GM23338 (cell line): ENCODE results near the gene DCN. TPM values are rescaled to one million over a fixed set of nuclear protein-coding genes. Genes with fewer than 3 reads are reported as not detected.

ENCODE experiments used
- ATAC-seq: fragments of 200-7000 bp; cut with Tn5 transposase; 3 replicates; pipeline ENCODE4 v1.9.1; 2020
- DNase-seq: peaks from one replicate; pipeline ENCODE4 v3.0.0-alpha.2; 2015; ENCODE audit warnings: low spot score
- H2AFZ ChIP-seq: fragments of 200-600 bp; sonication (generic); 2 replicates; pipeline ENCODE4 v1.8.0; 2016; ENCODE audit warnings: antibody characterized with exemption, mild to moderate bottlenecking, moderate library complexity
- H3F3A ChIP-seq: fragments of 200-600 bp; sonication (generic); replicated peaks from 2 replicates; pipeline ENCODE4 v1.8.0; 2017; ENCODE audit warnings: antibody characterized with exemption, mixed run types, low read depth
- H3K27ac ChIP-seq: fragments of 200-600 bp; sonication (generic); 2 replicates; pipeline ENCODE4 v1.6.1; 2016; ENCODE audit warnings: low read depth
- H3K27me3 ChIP-seq: fragments of 200-600 bp; sonication (generic); 2 replicates; pipeline ENCODE4 v1.8.0; 2016; ENCODE audit warnings: mild to moderate bottlenecking, mixed run types, moderate library complexity; ENCODE audit not compliant: insufficient read depth
- H3K36me3 ChIP-seq: fragments of 200-600 bp; sonication (generic); 2 replicates; pipeline ENCODE4 v1.8.0; 2016; ENCODE audit warnings: mild to moderate bottlenecking; ENCODE audit not compliant: insufficient read depth
- H3K4me1 ChIP-seq: fragments of 200-600 bp; sonication (generic); 2 replicates; pipeline ENCODE4 v1.8.0; 2016; ENCODE audit warnings: mild to moderate bottlenecking, moderate library complexity; ENCODE audit not compliant: insufficient read depth
- H3K4me2 ChIP-seq: fragments of 200-600 bp; sonication (generic); 2 replicates; pipeline ENCODE4 v1.7.1; 2017; ENCODE audit warnings: mixed run types
- H3K4me3 ChIP-seq: fragments of 200-600 bp; sonication (generic); 2 replicates; pipeline ENCODE4 v1.6.1; 2016; ENCODE audit warnings: mixed run types
- H3K79me2 ChIP-seq: fragments of 200-600 bp; sonication (generic); replicated peaks from 2 replicates; pipeline ENCODE4 v1.8.0; 2017; ENCODE audit warnings: mild to moderate bottlenecking; ENCODE audit not compliant: insufficient read depth
- H3K9me2 ChIP-seq: fragments of 200-600 bp; sonication (generic); 2 replicates; pipeline ENCODE4 v1.8.0; 2017; ENCODE audit not compliant: insufficient read depth
- H4K20me1 ChIP-seq: fragments of 200-600 bp; sonication (generic); replicated peaks from 2 replicates; pipeline ENCODE4 v1.8.0; 2017; ENCODE audit warnings: mild to moderate bottlenecking; ENCODE audit not compliant: insufficient read depth
- H3K27ac Mint-ChIP-seq: 2 replicates; pipeline ENCODE4 v1.8.0; 2020; ENCODE audit warnings: inconsistent platforms, mild to moderate bottlenecking, moderate library complexity, mixed read lengths
- H3K27me3 Mint-ChIP-seq: 3 replicates; pipeline ENCODE4 v1.8.0; 2022; ENCODE audit warnings: low read depth, mild to moderate bottlenecking, moderate library complexity, mixed read lengths, inconsistent platforms; ENCODE audit not compliant: insufficient read depth, poor library complexity
- H3K36me3 Mint-ChIP-seq: 3 replicates; pipeline ENCODE4 v1.8.0; 2021; ENCODE audit warnings: low read depth, mild to moderate bottlenecking, inconsistent platforms, moderate library complexity, mixed read lengths
- H3K4me1 Mint-ChIP-seq: 3 replicates; pipeline ENCODE4 v1.8.0; 2020; ENCODE audit warnings: mild to moderate bottlenecking, inconsistent platforms, mixed read lengths
- H3K4me3 Mint-ChIP-seq: 3 replicates; pipeline ENCODE4 v1.8.0; 2021; ENCODE audit warnings: moderate library complexity, mild to moderate bottlenecking, inconsistent platforms, mixed read lengths
- H3K9me3 Mint-ChIP-seq: 3 replicates; pipeline ENCODE4 v1.8.0; 2020; ENCODE audit warnings: moderate library complexity, mild to moderate bottlenecking, inconsistent platforms, mixed read lengths
- ETS1 ChIP-seq: IDR thresholded peaks from 2 replicates; pipeline ENCODE4 v1.6.1; 2016; ENCODE audit warnings: antibody characterized with exemption
- EZH2phosphoT487 ChIP-seq: fragments of 200-600 bp; sonication (generic); IDR thresholded peaks from one replicate; pipeline ENCODE4 v1.8.1; 2018; ENCODE audit warnings: antibody characterized with exemption; ENCODE audit not compliant: unreplicated experiment
- POLR2AphosphoS5 ChIP-seq: IDR thresholded peaks from 2 replicates; pipeline ENCODE4 v1.6.1; 2016; ENCODE audit warnings: antibody characterized with exemption, low read depth
- REST ChIP-seq: IDR thresholded peaks from one replicate; pipeline ENCODE4 v1.6.1; 2018; ENCODE audit warnings: antibody characterized with exemption; ENCODE audit not compliant: unreplicated experiment
- STAT1 ChIP-seq: IDR thresholded peaks from one replicate; pipeline ENCODE4 v1.6.1; 2016; ENCODE audit warnings: antibody characterized with exemption; ENCODE audit not compliant: unreplicated experiment
- ZNF331 ChIP-seq: fragments of 250-450 bp; sonication (Bioruptor Pico); IDR thresholded peaks from 2 replicates; pipeline ENCODE4 v1.5.0; 2020; ENCODE audit warnings: low read depth, mild to moderate bottlenecking, moderate library complexity
- polyA plus RNA-seq: library from polyadenylated mRNA; unstranded; fragments of >200 nt; fragmentation: Nextera tagmentation; extraction: Ambion mirVana; gene quantifications from 2 replicates; pipeline ENCODE4 v1.2.1, GENCODE V29; 2016
- total RNA-seq: library from RNA; depleted of rRNA; stranded (reverse); fragments of >200 nt; shearing (Covaris generic); gene quantifications from 2 replicates; pipeline ENCODE4 v1.2.3, GENCODE V29; 2014

DCN gene
- total and polyA plus RNA-seq, 2 experiments from 2014 or later = not detected

- Histone ChIP-seq H3K27ac (no peak overlapping the region), H3K9me2 (no peaks in the 10 kb centered on the region), H2AFZ (no peak overlapping the region), H3K4me2 (no peak overlapping the region), H3K79me2 (no peaks in the 10 kb centered on the region), H3K36me3 (no peaks in the 10 kb centered on the region), H3K4me1 (0 out of 2 replicates have a peak, but pooled peaks cover 2% of the 10 kb centered on the region), H4K20me1 (no peaks in the 10 kb centered on the region), H3K4me3 (no peak overlapping the region), H3F3A (no peaks in the 10 kb centered on the region), H3K27me3 (no peaks in the 10 kb centered on the region)
- Mint-ChIP-seq H3K4me1 (peaks cover 16% of the 10 kb centered on the region; the same call in 2 of the 3 replicates), H3K4me3 (no peak overlapping the region), H3K27ac (no peak overlapping the region), H3K27me3 (no peaks in the 10 kb centered on the region), H3K9me3 (no peaks in the 10 kb centered on the region), H3K36me3 (no peaks in the 10 kb centered on the region)
- ATAC-seq (no peak), DNase-seq (no peak)
- no peak for TF ChIP-seq ETS1
- no peak for TF ChIP-seq ZNF331 (CRISPR knock-in tag)
- TF ChIP-seq REST = no peak
- TF ChIP-seq STAT1 = no peak
These were observed 3.3 kb downstream of the DCN start for GRCh38 chr12:91179315-91179714.

GRCh38 chr12:91178781-91179180, 3.8 kb downstream of the DCN start:
- H3K27ac ChIP-seq = no peak overlapping the region
- no peaks in the 10 kb centered on the region for H3K9me2 ChIP-seq
- no peaks in the 10 kb centered on the region for H4K20me1 ChIP-seq
- no peak overlapping the region for H3K4me3 Mint-ChIP-seq
- no peaks in the 10 kb centered on the region for H3K79me2 ChIP-seq
- no peaks in the 10 kb centered on the region for H3K27me3 ChIP-seq
- H3K4me2 ChIP-seq = no peak overlapping the region
- H3K27me3 Mint-ChIP-seq = no peaks in the 10 kb centered on the region
- no peak overlapping the region for H3K27ac Mint-ChIP-seq
- H3K4me1 Mint-ChIP-seq = peaks cover 14% of the 10 kb centered on the region; the same call in 2 of the 3 replicates
- DNase-seq (no peak), ATAC-seq (no peak)
- H3K4me3 ChIP-seq = no peak overlapping the region
- no peaks in the 10 kb centered on the region for H3K9me3 Mint-ChIP-seq
- no peak for TF ChIP-seq POLR2AphosphoS5
- TF ChIP-seq ETS1 = no peak
- TF ChIP-seq EZH2phosphoT487 = no peak
- no peaks in the 10 kb centered on the region for H3K36me3 ChIP-seq
- 0 out of 2 replicates have a peak, but pooled peaks cover 2% of the 10 kb centered on the region for H3K4me1 ChIP-seq
- H2AFZ ChIP-seq = no peak overlapping the region
- no peaks in the 10 kb centered on the region for H3K36me3 Mint-ChIP-seq
- no peaks in the 10 kb centered on the region for H3F3A ChIP-seq
